Epithelial cell of umbilical artery (primary cell): ENCODE results near the gene SLC48A1. TPM values are rescaled to one million over a fixed set of nuclear protein-coding genes. Genes with fewer than 3 reads are reported as not detected.

Experiments
- total RNA-seq: library from RNA; depleted of rRNA; stranded (reverse); fragments of >200 nt; gene quantifications from 2 replicates; pipeline ENCODE4 v1.2.3, GENCODE V29; 2014

SLC48A1 gene
- total RNA-seq = 9.4 and 12.8 TPM in 2 replicates

DNA sequence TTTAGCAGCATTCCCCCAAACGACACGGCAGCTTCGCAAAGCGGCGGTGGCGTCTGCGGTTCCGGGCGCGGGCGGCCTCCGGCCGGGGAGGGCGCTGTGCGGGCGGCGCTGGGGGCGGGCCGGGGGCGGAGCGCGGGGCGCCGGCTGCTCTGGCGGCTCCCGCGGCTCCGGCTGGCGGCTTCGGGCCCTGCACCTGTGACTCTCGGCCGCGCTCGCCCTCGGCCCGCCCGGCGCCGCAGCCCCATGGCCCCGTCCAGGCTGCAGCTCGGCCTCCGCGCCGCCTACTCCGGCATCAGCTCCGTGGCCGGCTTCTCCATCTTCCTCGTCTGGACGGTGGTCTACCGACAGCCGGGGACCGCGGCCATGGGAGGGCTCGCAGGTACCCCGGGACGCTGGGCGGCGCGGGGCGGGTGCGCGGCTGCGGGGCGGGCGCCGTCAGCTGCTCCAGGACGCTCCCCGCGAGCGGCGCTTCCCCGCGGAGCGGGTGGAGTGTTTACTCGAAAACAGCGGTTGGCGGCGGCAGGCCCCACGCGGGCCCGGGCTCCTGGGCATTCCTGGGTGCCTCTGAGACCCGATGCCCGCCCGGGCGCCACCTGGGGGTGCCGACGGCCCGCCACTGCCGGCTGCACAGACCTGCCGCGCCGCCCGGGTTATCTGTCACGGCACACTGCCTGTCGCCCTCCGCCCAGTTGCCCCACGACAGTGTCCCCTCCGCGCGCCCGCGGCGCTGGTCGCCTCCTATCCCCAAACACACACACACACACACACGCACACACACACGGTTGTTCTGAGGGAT is at the start of gene SLC48A1:
SLC48A1 (plus strand) TSS at position 177 of the 796 bp plus-strand sequence; CDS start at position 244, 67 bp downstream.

GRCh38 chr12:47725091-47725772 is 47.8 kb upstream of the SLC48A1 start, which contains the start of gene ENDOU:
Gene ENDOU, minus strand, starts transcription at chr12:47725490. Its CDS starts 77 bp downstream, at chr12:47725413.

GRCh38 chr12:47758834-47759690 is 14.0 kb upstream of the SLC48A1 start, which contains the start of gene RAPGEF3:
Gene RAPGEF3, minus strand, starts transcription at chr12:47758880. Its CDS starts 324 bp downstream, at chr12:47758556.

GRCh38 chr12:47819896-47820630 is 47.0 kb downstream of the SLC48A1 start, which contains the start of gene HDAC7:
Gene HDAC7, minus strand, starts transcription at chr12:47819903. Its CDS starts 118 bp downstream, at chr12:47819785.

Other genes with a start within 250 kb of the SLC48A1 start
- 11.0 and 14.0 TPM in 2 replicates for gene RPAP3, start 67.2 kb upstream of the SLC48A1 start, total RNA-seq
- not detected in 2 replicates for gene ENDOU, start 47.7 kb upstream of the SLC48A1 start, total RNA-seq
- 17.2 and 29.5 TPM in 2 replicates for gene RAPGEF3, start 14.4 kb upstream of the SLC48A1 start, total RNA-seq
- 36.1 and 37.8 TPM in 2 replicates for gene HDAC7, start 46.7 kb downstream of the SLC48A1 start, total RNA-seq
- under 0.01 and 0.30 TPM in 2 replicates for gene VDR, start 131.8 kb downstream of the SLC48A1 start, total RNA-seq
- gene TMEM106C, start 190.4 kb downstream of the SLC48A1 start, total RNA-seq = 94.5 and 164 TPM in 2 replicates
- gene COL2A1, start 231.2 kb downstream of the SLC48A1 start, total RNA-seq = not detected in 2 replicates